Activated T-cell treated with anti-CD3 and anti-CD28 coated beads, Interleukin-2, amount 50 U/mL, for 4 hours (primary cell): Measurements from ENCODE around the gene URI1. TPM values are rescaled to one million over a fixed set of nuclear protein-coding genes. Genes with fewer than 3 reads are reported as not detected.

Source experiments
- ATAC-seq, 2 donors: fragments of 200-7000 bp; cut with Tn5 transposase; one replicate each; pipeline ENCODE4 v1.10.0; 2021
- DNase-seq: peaks from one replicate; pipeline ENCODE4 v3.0.0-alpha.2; 2020
- H3K27me3 Mint-ChIP-seq: one replicate; pipeline ENCODE4 v1.8.0; 2021; ENCODE audit warnings: low read depth, mixed read lengths
- H3K36me3 Mint-ChIP-seq: one replicate; pipeline ENCODE4 v1.8.0; 2022; ENCODE audit warnings: mixed read lengths; ENCODE audit not compliant: insufficient read depth
- H3K4me1 Mint-ChIP-seq: one replicate; pipeline ENCODE4 v1.8.0; 2021; ENCODE audit warnings: low read depth, mixed read lengths
- H3K4me3 Mint-ChIP-seq: one replicate; pipeline ENCODE4 v1.8.0; 2021; ENCODE audit warnings: mild to moderate bottlenecking, moderate library complexity, mixed read lengths
- H3K9me3 Mint-ChIP-seq: one replicate; pipeline ENCODE4 v1.8.0; 2021; ENCODE audit warnings: mixed read lengths
- total RNA-seq, 3 donors: library from RNA; stranded (reverse); gene quantifications; one replicate each; pipeline ENCODE4 v1.2.1, GENCODE V29; 2021

Gene URI1
- total RNA-seq, 3 donors from 2014 or later, result 69.5 to 80.5 (median 77.8) TPM

GRCh38 chr19:29927944-29928625, 14.0 kb upstream of the URI1 start:
- ATAC-seq, result no peak

GRCh38 chr19:29928831-29929230, 13.2 kb upstream of the URI1 start:
- H3K36me3 Mint-ChIP-seq, result no peaks in the 10 kb centered on the region
- no peak overlapping the region for H3K4me3 Mint-ChIP-seq
- no peak for DNase-seq
- H3K27me3 Mint-ChIP-seq, result peaks cover 6% of the 10 kb centered on the region
- ATAC-seq, result no peak
- no peaks in the 10 kb centered on the region for H3K9me3 Mint-ChIP-seq
- peaks cover 2% of the 10 kb centered on the region for H3K4me1 Mint-ChIP-seq

More at GRCh38 chr19:29927944-29928625, 14.0 kb upstream of the URI1 start:
- H3K36me3 Mint-ChIP-seq, result no peaks in the 10 kb centered on the region
- peaks cover 2% of the 10 kb centered on the region for H3K4me1 Mint-ChIP-seq
- no peak for DNase-seq
- no peaks in the 10 kb centered on the region for H3K9me3 Mint-ChIP-seq
- H3K4me3 Mint-ChIP-seq, result no peak overlapping the region
- peaks cover 6% of the 10 kb centered on the region for H3K27me3 Mint-ChIP-seq

- H3K4me1 Mint-ChIP-seq, result no peaks in the 10 kb centered on the region
- ATAC-seq, result no peak
- peaks cover 1% of the 10 kb centered on the region for H3K36me3 Mint-ChIP-seq
- DNase-seq, result no peak
- H3K27me3 Mint-ChIP-seq, result peaks cover 6% of the 10 kb centered on the region
- H3K4me3 Mint-ChIP-seq, result no peak overlapping the region
- peaks cover 13% of the 10 kb centered on the region for H3K9me3 Mint-ChIP-seq
Measured at GRCh38 chr19:29934257-29934656, 7.8 kb upstream of the URI1 start.

- DNase-seq (no peak), ATAC-seq (no peak)
- Mint-ChIP-seq H3K27me3 (peaks cover 9% of the 10 kb centered on the region), H3K4me3 (no peak overlapping the region), H3K36me3 (peaks cover 1% of the 10 kb centered on the region), H3K9me3 (peaks cover 13% of the 10 kb centered on the region), H3K4me1 (no peaks in the 10 kb centered on the region)
Measured at GRCh38 chr19:29934781-29935180, 7.3 kb upstream of the URI1 start.

GRCh38 chr19:29936409-29936808, 5.6 kb upstream of the URI1 start:
- DNase-seq (no peak), ATAC-seq (no peak)
- Mint-ChIP-seq H3K9me3 (peaks cover 13% of the 10 kb centered on the region), H3K27me3 (peaks cover 9% of the 10 kb centered on the region), H3K4me3 (no peak overlapping the region), H3K36me3 (peaks cover 1% of the 10 kb centered on the region), H3K4me1 (peaks cover 5% of the 10 kb centered on the region)

GRCh38 chr19:29939628-29940027, 2.4 kb upstream of the URI1 start:
- H3K9me3 Mint-ChIP-seq, result peaks cover 13% of the 10 kb centered on the region
- peaks cover 9% of the 10 kb centered on the region for H3K27me3 Mint-ChIP-seq
- DNase-seq (no peak), ATAC-seq (no peak)
- H3K4me1 Mint-ChIP-seq, result peaks cover 22% of the 10 kb centered on the region
- H3K36me3 Mint-ChIP-seq, result peaks cover 4% of the 10 kb centered on the region
- H3K4me3 Mint-ChIP-seq, result no peak overlapping the region

GRCh38 chr19:29940971-29941585, 961 bp upstream of the URI1 start:
- peaks cover 7% of the 10 kb centered on the region for H3K9me3 Mint-ChIP-seq
- DNase-seq (no peak), ATAC-seq (no peak)
- H3K4me1 Mint-ChIP-seq, result peaks cover 35% of the 10 kb centered on the region
- peaks cover 8% of the 10 kb centered on the region for H3K36me3 Mint-ChIP-seq
- H3K27me3 Mint-ChIP-seq, result peaks cover 8% of the 10 kb centered on the region
- peak overlapping the region; percentile 85 for H3K4me3 Mint-ChIP-seq

- ATAC-seq, result peak; percentile 81 to 84
- no peaks in the 10 kb centered on the region for H3K9me3 Mint-ChIP-seq
- peak overlapping the region; percentile 97 for H3K4me3 Mint-ChIP-seq
- peaks cover 48% of the 10 kb centered on the region for H3K4me1 Mint-ChIP-seq
- peaks cover 6% of the 10 kb centered on the region for H3K36me3 Mint-ChIP-seq
- DNase-seq, result peak; percentile 61
- peaks cover 3% of the 10 kb centered on the region for H3K27me3 Mint-ChIP-seq
Measured at GRCh38 chr19:29942404-29943261, 594 bp downstream of the URI1 start.

- Mint-ChIP-seq H3K9me3 (no peaks in the 10 kb centered on the region), H3K4me3 (peak overlapping the region; percentile 97), H3K36me3 (peaks cover 12% of the 10 kb centered on the region), H3K4me1 (peaks cover 58% of the 10 kb centered on the region), H3K27me3 (peaks cover 3% of the 10 kb centered on the region)
- ATAC-seq, result no peak
- DNase-seq, result no peak
Measured at GRCh38 chr19:29943615-29944014, 1.6 kb downstream of the URI1 start.

GRCh38 chr19:29944390-29945012, 2.5 kb downstream of the URI1 start:
- DNase-seq, result no peak
- H3K4me3 Mint-ChIP-seq, result peak overlapping the region; percentile 75
- peaks cover 59% of the 10 kb centered on the region for H3K4me1 Mint-ChIP-seq
- no peaks in the 10 kb centered on the region for H3K9me3 Mint-ChIP-seq
- H3K36me3 Mint-ChIP-seq, result peaks cover 12% of the 10 kb centered on the region
- no peak for ATAC-seq
- H3K27me3 Mint-ChIP-seq, result peaks cover 3% of the 10 kb centered on the region

GRCh38 chr19:29945017-29945416, 3.0 kb downstream of the URI1 start:
- no peaks in the 10 kb centered on the region for H3K27me3 Mint-ChIP-seq
- no peaks in the 10 kb centered on the region for H3K9me3 Mint-ChIP-seq
- peaks cover 12% of the 10 kb centered on the region for H3K36me3 Mint-ChIP-seq
- peak overlapping the region; percentile 75 for H3K4me3 Mint-ChIP-seq
- DNase-seq, result no peak
- peaks cover 64% of the 10 kb centered on the region for H3K4me1 Mint-ChIP-seq
- ATAC-seq, result peak in 1 of 2 donors; percentile 0

- Mint-ChIP-seq H3K9me3 (no peaks in the 10 kb centered on the region), H3K4me3 (peak overlapping the region; percentile 75), H3K4me1 (peaks cover 69% of the 10 kb centered on the region), H3K27me3 (no peaks in the 10 kb centered on the region), H3K36me3 (peaks cover 15% of the 10 kb centered on the region)
- DNase-seq (no peak), ATAC-seq (no peak)
Measured at GRCh38 chr19:29945433-29945832, 3.4 kb downstream of the URI1 start.

- Mint-ChIP-seq H3K36me3 (peaks cover 19% of the 10 kb centered on the region), H3K9me3 (no peaks in the 10 kb centered on the region), H3K4me3 (peak overlapping the region; percentile 2)
Measured at GRCh38 chr19:29946645-29947044, 4.6 kb downstream of the URI1 start.

GRCh38 chr19:29947871-29948270, 5.8 kb downstream of the URI1 start:
- H3K4me3 Mint-ChIP-seq, result peak overlapping the region; percentile 19
- H3K9me3 Mint-ChIP-seq, result no peaks in the 10 kb centered on the region
- ATAC-seq (peak; percentile 49 to 74), DNase-seq (no peak)
- H3K27me3 Mint-ChIP-seq, result no peaks in the 10 kb centered on the region
- peaks cover 23% of the 10 kb centered on the region for H3K36me3 Mint-ChIP-seq
- peaks cover 77% of the 10 kb centered on the region for H3K4me1 Mint-ChIP-seq

More at GRCh38 chr19:29946645-29947044, 4.6 kb downstream of the URI1 start:
- ATAC-seq (no peak), DNase-seq (no peak)
- Mint-ChIP-seq H3K4me1 (peaks cover 70% of the 10 kb centered on the region), H3K27me3 (no peaks in the 10 kb centered on the region)
